KMS-11 (cell line): ENCODE data around the gene ZMIZ2.

Experiments
- H2AFZ ChIP-seq: fragments of 200-600 bp; sonication (generic); 2 replicates; pipeline ENCODE4 v1.6.1; 2016; ENCODE audit warnings: antibody characterized with exemption, mixed run types, low read depth
- H3K27ac ChIP-seq: fragments of 200-600 bp; sonication (generic); 2 replicates; pipeline ENCODE4 v1.6.1; 2016; ENCODE audit warnings: mild to moderate bottlenecking, mixed run types
- H3K27me3 ChIP-seq: fragments of 200-600 bp; sonication (generic); 2 replicates; pipeline ENCODE4 v1.6.1; 2017; ENCODE audit warnings: mild to moderate bottlenecking, low read depth, mixed run types, moderate library complexity; ENCODE audit not compliant: insufficient read depth
- H3K36me3 ChIP-seq: fragments of 200-600 bp; sonication (generic); 2 replicates; pipeline ENCODE4 v1.6.1; 2017; ENCODE audit warnings: mild to moderate bottlenecking, mixed run types; ENCODE audit not compliant: insufficient read depth
- H3K4me1 ChIP-seq: fragments of 200-600 bp; sonication (generic); 2 replicates; pipeline ENCODE4 v1.6.1; 2016; ENCODE audit warnings: mild to moderate bottlenecking, low read depth, mixed run types; ENCODE audit not compliant: poor library complexity, severe bottlenecking
- H3K4me2 ChIP-seq: fragments of 200-600 bp; sonication (generic); 2 replicates; pipeline ENCODE4 v1.7.0; 2016; ENCODE audit warnings: mild to moderate bottlenecking, mixed run types
- H3K4me3 ChIP-seq: fragments of 200-600 bp; sonication (generic); IDR thresholded peaks from 2 replicates; pipeline ENCODE4 v1.6.1; 2017; ENCODE audit warnings: low read depth, low read length, mixed read lengths; ENCODE audit not compliant: insufficient read depth
- H3K79me2 ChIP-seq: fragments of 200-600 bp; sonication (generic); 2 replicates; pipeline ENCODE4 v1.6.1; 2016; ENCODE audit warnings: low read depth, mixed run types; ENCODE audit not compliant: insufficient read depth
- H3K9ac ChIP-seq: fragments of 200-600 bp; sonication (generic); 2 replicates; pipeline ENCODE4 v1.6.1; 2016; ENCODE audit warnings: mild to moderate bottlenecking, mixed run types
- H4K20me1 ChIP-seq: fragments of 200-600 bp; sonication (generic); 2 replicates; pipeline ENCODE4 v1.6.1; 2016; ENCODE audit warnings: mild to moderate bottlenecking, mixed run types; ENCODE audit not compliant: insufficient read depth
- CTCF ChIP-seq: fragments of 200-600 bp; sonication (generic); conservative IDR thresholded peaks from 2 replicates; pipeline ENCODE4 v1.6.1; 2017; ENCODE audit warnings: low read depth, mild to moderate bottlenecking, antibody characterized with exemption, low read length, moderate library complexity, mixed read lengths

The ZMIZ2 gene

GRCh38 chr7:44754802-44755697 lies 6.4 kb downstream of the ZMIZ2 start:
- Histone ChIP-seq H3K4me1 (peaks cover 57% of the 10 kb centered on the region), H3K27me3 (no peaks in the 10 kb centered on the region), H3K4me3 (no peak overlapping the region), H4K20me1 (peaks cover 2% of the 10 kb centered on the region; the same call in 1 of the 2 replicates), H3K9ac (no peak overlapping the region), H2AFZ (no peak overlapping the region), H3K36me3 (no peaks in the 10 kb centered on the region; the same call in 1 of the 2 replicates), H3K4me2 (no peak overlapping the region; the same call in 1 of the 2 replicates), H3K27ac (no peak overlapping the region), H3K79me2 (peaks cover 64% of the 10 kb centered on the region)
- TF ChIP-seq CTCF, result no peak

- Histone ChIP-seq H4K20me1 (peaks cover 2% of the 10 kb centered on the region; the same call in 1 of the 2 replicates), H3K79me2 (peaks cover 56% of the 10 kb centered on the region), H2AFZ (no peak overlapping the region), H3K27ac (no peak overlapping the region), H3K4me3 (no peak overlapping the region), H3K4me2 (no peak overlapping the region), H3K4me1 (peaks cover 48% of the 10 kb centered on the region), H3K36me3 (no peaks in the 10 kb centered on the region; the same call in 1 of the 2 replicates), H3K9ac (no peak overlapping the region), H3K27me3 (no peaks in the 10 kb centered on the region)
- no peak for TF ChIP-seq CTCF
These were observed 7.3 kb downstream of the ZMIZ2 start for GRCh38 chr7:44755698-44756627.

GRCh38 chr7:44756904-44757303 lies 8.3 kb downstream of the ZMIZ2 start:
- H3K36me3 ChIP-seq, result no peaks in the 10 kb centered on the region; the same call in 1 of the 2 replicates
- peaks cover 51% of the 10 kb centered on the region for H3K79me2 ChIP-seq
- H3K4me2 ChIP-seq, result no peak overlapping the region
- H3K27me3 ChIP-seq, result no peaks in the 10 kb centered on the region
- no peak overlapping the region for H2AFZ ChIP-seq
- H3K4me1 ChIP-seq, result peaks cover 39% of the 10 kb centered on the region
- peaks cover 2% of the 10 kb centered on the region; the same call in 1 of the 2 replicates for H4K20me1 ChIP-seq
- no peak for TF ChIP-seq CTCF
- no peak overlapping the region for H3K9ac ChIP-seq
- no peak overlapping the region for H3K4me3 ChIP-seq
- no peak overlapping the region for H3K27ac ChIP-seq

GRCh38 chr7:44757311-44757710 lies 8.7 kb downstream of the ZMIZ2 start:
- peaks cover 2% of the 10 kb centered on the region; the same call in 1 of the 2 replicates for H4K20me1 ChIP-seq
- H3K27me3 ChIP-seq, result no peaks in the 10 kb centered on the region
- peaks cover 47% of the 10 kb centered on the region for H3K79me2 ChIP-seq
- H3K36me3 ChIP-seq, result no peaks in the 10 kb centered on the region; the same call in 1 of the 2 replicates
- H3K4me2 ChIP-seq, result no peak overlapping the region
- no peak overlapping the region for H3K27ac ChIP-seq
- TF ChIP-seq CTCF, result no peak
- peaks cover 35% of the 10 kb centered on the region for H3K4me1 ChIP-seq
- H3K4me3 ChIP-seq, result no peak overlapping the region
- no peak overlapping the region for H3K9ac ChIP-seq
- H2AFZ ChIP-seq, result no peak overlapping the region
